ENCODE measurements around the gene USP26.

- TF ChIP-seq CTCF (IDR thresholded peaks at IDR 0.05) (no peak), POLR2A (IDR thresholded peaks at IDR 0.05) (no peak)
Measured at GRCh38 chrX:133085785-133086184, 11.1 kb downstream of the USP26 start.
